HCT116 (cell line): ENCODE results near the gene GTF2A1.

ENCODE experiments used
- ELF1 ChIP-seq: IDR thresholded peaks from 2 replicates; pipeline ENCODE4 v1.6.1; 2012; ENCODE audit warnings: low read depth, borderline replicate concordance
- POLR2A ChIP-seq: IDR thresholded peaks from 2 replicates; pipeline ENCODE4 v1.7.0; 2011; ENCODE audit warnings: borderline replicate concordance; ENCODE audit not compliant: insufficient read depth, insufficient read length; ENCODE audit errors: extremely low read depth
- POLR2AphosphoS5 ChIP-seq: IDR thresholded peaks from 2 replicates; pipeline ENCODE4 v1.6.1; 2011; ENCODE audit warnings: mild to moderate bottlenecking, low read depth, low read length, moderate library complexity
- TCF7L2 ChIP-seq: IDR thresholded peaks from 2 replicates; pipeline ENCODE4 v1.7.0; 2011; ENCODE audit warnings: borderline replicate concordance, inconsistent platforms; ENCODE audit not compliant: insufficient read depth, insufficient read length; ENCODE audit errors: extremely low read depth

DNA sequence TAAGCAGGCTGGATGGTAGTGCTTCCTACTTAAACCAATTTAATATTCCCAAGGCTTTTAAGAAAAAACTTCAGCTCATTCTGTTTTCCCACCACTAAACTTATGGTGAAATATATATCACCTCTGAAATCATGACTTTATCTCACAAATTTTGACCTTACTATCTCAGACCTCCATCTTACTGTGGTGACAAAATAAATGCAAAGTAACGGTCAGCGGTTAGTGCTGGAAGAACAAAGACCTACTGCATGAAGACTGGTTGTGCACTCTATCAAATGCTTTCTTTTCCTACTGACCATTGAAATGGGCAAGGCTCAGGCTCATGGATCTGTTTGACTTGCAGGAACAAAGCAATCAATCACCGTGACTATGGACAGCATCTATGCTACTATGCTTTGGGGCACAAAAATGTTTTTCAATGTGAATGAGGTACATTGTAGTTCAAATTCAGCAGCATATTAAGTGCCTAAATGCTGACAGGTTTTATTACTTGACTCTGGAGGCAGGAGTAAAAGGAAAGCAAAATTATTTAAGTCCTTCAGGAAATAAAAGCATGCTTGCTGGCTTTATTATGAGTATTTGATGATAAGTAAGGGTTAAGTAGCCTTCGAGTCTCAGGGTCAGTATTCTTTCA, 43.1 kb upstream of the GTF2A1 start:
- TF ChIP-seq TCF7L2 (no peak), POLR2AphosphoS5 (no peak), POLR2A (no peak), ELF1 (no peak)
